H1 (cell line): ENCODE results near the gene CUTC. TPM values are rescaled to one million over a fixed set of nuclear protein-coding genes. Genes with fewer than 3 reads are reported as not detected.

ENCODE experiments used
- CTCF ChIA-PET: fragments of 300-600 bp; sonication (Branson Sonifier 250); formaldehyde crosslinking; loops from one replicate; lab custom pipeline; 2021; ENCODE audit not compliant: partially characterized antibody; lab: Charles Lee
- POLR2A ChIA-PET: fragments of 300-600 bp; sonication (Branson Sonifier 250); formaldehyde crosslinking; loops from one replicate; lab custom pipeline; 2021; ENCODE audit warnings: inconsistent platforms; ENCODE audit not compliant: partially characterized antibody; lab: Charles Lee
- DNase-seq, 2 experiments: peaks; one replicate each; pipeline versions ENCODE4 v3.0.0 to v3.0.0-alpha.2; 2010 to 2022; ENCODE audit warnings: low spot score in 2 of 2, low read depth in 1 of 2, mixed read lengths in 1 of 2
- FAIRE-seq: peaks from 2 replicates; lab custom pipeline; 2011; peaks lifted over from hg19 to GRCh38; lab: Jason Lieb, UNC
- H2AFZ ChIP-seq: 2 replicates; pipeline ENCODE4 v1.8.1; 2012; ENCODE audit warnings: low read length, inconsistent platforms
- H2AK5ac ChIP-seq: 2 replicates; pipeline ENCODE4 v1.6.1; 2013; ENCODE audit warnings: low read depth, low read length
- H2BK120ac ChIP-seq: replicated peaks from 2 replicates; pipeline ENCODE3; 2013; ENCODE audit warnings: low read depth, low read length, inconsistent platforms
- H2BK12ac ChIP-seq: 2 replicates; pipeline ENCODE4 v1.6.1; 2013; ENCODE audit warnings: low read depth, low read length
- H2BK15ac ChIP-seq: 2 replicates; pipeline ENCODE4 v1.6.1; 2013; ENCODE audit warnings: low read length
- H2BK20ac ChIP-seq: 2 replicates; pipeline ENCODE4 v1.6.1; 2013; ENCODE audit warnings: low read length
- H2BK5ac ChIP-seq: 2 replicates; pipeline ENCODE4 v1.6.1; 2013; ENCODE audit warnings: low read depth, low read length
- H3K14ac ChIP-seq: 2 replicates; pipeline ENCODE4 v1.6.1; 2013; ENCODE audit warnings: inconsistent platforms; ENCODE audit not compliant: insufficient read length
- H3K18ac ChIP-seq: 2 replicates; pipeline ENCODE4 v1.6.1; 2013; ENCODE audit warnings: low read length; ENCODE audit errors: extremely low read depth
- H3K23ac ChIP-seq: 2 replicates; pipeline ENCODE4 v1.6.1; 2013; ENCODE audit warnings: inconsistent platforms; ENCODE audit not compliant: insufficient read length
- H3K23me2 ChIP-seq: 2 replicates; pipeline ENCODE4 v1.6.1; 2013; ENCODE audit warnings: low read depth, low read length
- H3K27ac ChIP-seq: 2 replicates; pipeline ENCODE4 v1.6.1; 2011; ENCODE audit warnings: low read depth, low read length, inconsistent platforms
- H3K27me3 ChIP-seq, 4 experiments: replicated peaks in 1 of 4; 1 replicate in 1 of 4; 2 replicates in 3 of 4; pipeline versions ENCODE4 v1.6.1 to v1.8.1; 2011 to 2013; ENCODE audit warnings: low read length in 3 of 4, mild to moderate bottlenecking in 3 of 4, inconsistent platforms in 2 of 4, mixed read lengths in 2 of 4, moderate library complexity in 1 of 4; ENCODE audit not compliant: control insufficient read depth in 3 of 4, insufficient read depth in 3 of 4; ENCODE audit errors: extremely low read depth in 1 of 4
- H3K36me3 ChIP-seq, 4 experiments: 2 replicates each; pipeline versions ENCODE4 v1.6.1 to v1.8.1; 2011 to 2013; ENCODE audit warnings: mild to moderate bottlenecking in 4 of 4, low read length in 3 of 4, moderate library complexity in 2 of 4, control low read depth in 1 of 4, inconsistent platforms in 1 of 4; ENCODE audit not compliant: insufficient read depth in 4 of 4, control insufficient read depth in 2 of 4
- H3K4ac ChIP-seq: replicated peaks from 2 replicates; pipeline ENCODE3; 2013; ENCODE audit warnings: low read length, low read depth, mixed read lengths, inconsistent platforms; ENCODE audit not compliant: insufficient read length
- H3K4me1 ChIP-seq, 4 experiments: replicated peaks in 1 of 4; 1 replicate in 1 of 4; 2 replicates in 3 of 4; pipeline versions ENCODE4 v1.6.1 to v1.8.1; 2011 to 2013; ENCODE audit warnings: low read length in 3 of 4, inconsistent platforms in 2 of 4, mixed read lengths in 1 of 4; ENCODE audit not compliant: insufficient read depth in 4 of 4, control insufficient read depth in 3 of 4
- H3K4me2 ChIP-seq, 2 experiments: 2 replicates each; pipeline versions ENCODE4 v1.6.1 to v1.8.1; 2011 to 2013; ENCODE audit warnings: low read depth in 2 of 2, low read length in 2 of 2, control low read depth in 1 of 2, inconsistent platforms in 1 of 2, mild to moderate bottlenecking in 1 of 2; ENCODE audit not compliant: insufficient read depth in 1 of 2
- H3K4me3 ChIP-seq, 4 experiments: fragments of 200-600, 300-600 bp in 1 of 4; sonication (generic), shearing (Covaris generic), sonication (Bioruptor Twin) in 1 of 4; 2 replicates each; pipeline versions ENCODE4 v1.5.1 to v1.8.1; 2011 to 2016; ENCODE audit warnings: low read length in 4 of 4, low read depth in 3 of 4, control low read depth in 2 of 4, inconsistent platforms in 2 of 4, mild to moderate bottlenecking in 2 of 4, mixed read lengths in 1 of 4, moderate library complexity in 1 of 4; ENCODE audit not compliant: insufficient read depth in 2 of 4; ENCODE audit errors: extremely low read depth in 1 of 4
- H3K56ac ChIP-seq: replicated peaks from 2 replicates; pipeline ENCODE3; 2013; ENCODE audit warnings: low read depth, mild to moderate bottlenecking, mixed read lengths, low read length, inconsistent platforms; ENCODE audit not compliant: insufficient read length
- H3K79me1 ChIP-seq: 2 replicates; pipeline ENCODE4 v1.6.1; 2013; ENCODE audit warnings: low read depth, low read length, control low read depth
- H3K79me2 ChIP-seq, 2 experiments: 2 replicates each; pipeline versions ENCODE4 v1.6.1 to v1.8.1; 2012 to 2013; ENCODE audit warnings: low read length in 2 of 2, mild to moderate bottlenecking in 2 of 2, inconsistent platforms in 1 of 2; ENCODE audit not compliant: insufficient read depth in 2 of 2, control insufficient read depth in 1 of 2
- H3K9ac ChIP-seq, 4 experiments: replicated peaks in 1 of 4; 1 replicate in 1 of 4; 2 replicates in 3 of 4; pipeline versions ENCODE4 v1.6.1 to v1.8.1; 2011 to 2013; ENCODE audit warnings: low read depth in 3 of 4, low read length in 3 of 4, control low read depth in 2 of 4, mild to moderate bottlenecking in 2 of 4, moderate library complexity in 2 of 4, inconsistent platforms in 1 of 4; ENCODE audit errors: extremely low read depth in 1 of 4
- H3K9me3 ChIP-seq, 2 experiments: 2 replicates each; pipeline versions ENCODE4 v1.6.1 to v1.8.1; 2012 to 2013; ENCODE audit warnings: mild to moderate bottlenecking in 2 of 2, moderate library complexity in 2 of 2, control low read depth in 1 of 2, inconsistent platforms in 1 of 2, low read depth in 1 of 2, low read length in 1 of 2, mixed read lengths in 1 of 2; ENCODE audit not compliant: insufficient read depth in 2 of 2
- H4K20me1 ChIP-seq, 2 experiments: replicated peaks in 1 of 2; 2 replicates each; pipeline versions ENCODE3 to v1.8.1; 2011 to 2013; ENCODE audit warnings: inconsistent platforms in 2 of 2, low read length in 2 of 2, mild to moderate bottlenecking in 1 of 2; ENCODE audit not compliant: insufficient read depth in 2 of 2, control insufficient read depth in 1 of 2
- H4K5ac ChIP-seq: 2 replicates; pipeline ENCODE4 v1.6.1; 2013; ENCODE audit warnings: low read length, low read depth, mixed read lengths, inconsistent platforms; ENCODE audit not compliant: insufficient read length
- H4K8ac ChIP-seq: 2 replicates; pipeline ENCODE4 v1.8.0; 2013; ENCODE audit warnings: mild to moderate bottlenecking, moderate library complexity, low read length, inconsistent platforms; ENCODE audit not compliant: insufficient read depth; ENCODE audit errors: extremely low read depth
- H4K91ac ChIP-seq: replicated peaks from 2 replicates; pipeline ENCODE3; 2013; ENCODE audit warnings: low read length, mixed read lengths, inconsistent platforms; ENCODE audit not compliant: insufficient read length
- EZH2 ChIP-seq: fragments of 200-600 bp; sonication (generic); IDR thresholded peaks from 2 replicates; pipeline ENCODE4 v1.7.1; 2012; ENCODE audit warnings: low read depth, mild to moderate bottlenecking, moderate library complexity, low read length, inconsistent platforms; ENCODE audit not compliant: severe bottlenecking
- NANOG ChIP-seq: IDR thresholded peaks from 2 replicates; pipeline ENCODE4 v1.6.1; 2011; ENCODE audit warnings: low read length, low read depth, mild to moderate bottlenecking, inconsistent platforms; ENCODE audit not compliant: insufficient read depth, poor library complexity, severe bottlenecking
- PHF8 ChIP-seq: fragments of 200-600 bp; sonication (generic); conservative IDR thresholded peaks from 2 replicates; pipeline ENCODE4 v1.7.1; 2012; ENCODE audit warnings: low read depth, mild to moderate bottlenecking, inconsistent platforms, low read length, moderate library complexity
- POLR2AphosphoS5 ChIP-seq: IDR thresholded peaks from 2 replicates; pipeline ENCODE4 v1.6.1; 2011; ENCODE audit warnings: low read depth, low read length
- RXRA ChIP-seq: IDR thresholded peaks from 2 replicates; pipeline ENCODE4 v1.6.1; 2011; ENCODE audit warnings: low read depth, mild to moderate bottlenecking, low read length, moderate library complexity; ENCODE audit not compliant: insufficient read depth
- SP2 ChIP-seq: IDR thresholded peaks from 2 replicates; pipeline ENCODE4 v1.6.1; 2012; ENCODE audit warnings: mild to moderate bottlenecking, low read length, inconsistent platforms
- TAF7 ChIP-seq: optimal IDR thresholded peaks from 2 replicates; pipeline ENCODE3; 2011; ENCODE audit warnings: low read depth, mild to moderate bottlenecking, inconsistent platforms, low read length, moderate library complexity, borderline replicate concordance
- WGBS, 2 experiments: shearing (Covaris generic) in 1 of 2; methylation state at CpG; one replicate each; pipeline versions ENCODE4 v1.1.6 to v1.1.7; 2013 to 2015; ENCODE audit warnings: low lambda C conversion rate in 2 of 2, mixed read lengths in 2 of 2, inconsistent platforms in 1 of 2, low coverage in 1 of 2, missing lambda C conversion rate in 1 of 2; ENCODE audit not compliant: insufficient replicate concordance in 2 of 2, insufficient coverage in 1 of 2, insufficient read length in 1 of 2; ENCODE audit errors: extremely low coverage in 1 of 2, missing lambda C conversion rate in 1 of 2; 5-methylcytosine and 5-hydroxymethylcytosine counted together
- polyA plus RNA-seq, 7 experiments: library from polyadenylated mRNA; depleted of rRNA in 3 of 7; stranded (reverse) in 5 of 7; unstranded in 2 of 7; fragments of >200 nt in 5 of 7; fragments of 200-250 nt in 2 of 7; gene quantifications; 1 replicate in 5 of 7; 2 replicates in 1 of 7; 4 replicates in 1 of 7; pipeline versions ENCODE4 v1.2.1 to v1.2.3, GENCODE V29; 2011 to 2013; ENCODE audit warnings: missing spikeins in 2 of 7, mixed read lengths in 2 of 7
- total RNA-seq: library from RNA; stranded (reverse); fragmentation: NEBNext Ultra II Directional; extraction: Animal tissue kit (Norgen Biotek cat#: 25700); gene quantifications from 2 replicates; pipeline ENCODE4 v1.2.1, GENCODE V29; 2021

CUTC gene
- total and polyA plus RNA-seq, 2 of the 8 experiments (the other 6 are each of a cell fraction or from before 2014, with no cell fraction given) = 25.3 to 25.6 TPM

DNA sequence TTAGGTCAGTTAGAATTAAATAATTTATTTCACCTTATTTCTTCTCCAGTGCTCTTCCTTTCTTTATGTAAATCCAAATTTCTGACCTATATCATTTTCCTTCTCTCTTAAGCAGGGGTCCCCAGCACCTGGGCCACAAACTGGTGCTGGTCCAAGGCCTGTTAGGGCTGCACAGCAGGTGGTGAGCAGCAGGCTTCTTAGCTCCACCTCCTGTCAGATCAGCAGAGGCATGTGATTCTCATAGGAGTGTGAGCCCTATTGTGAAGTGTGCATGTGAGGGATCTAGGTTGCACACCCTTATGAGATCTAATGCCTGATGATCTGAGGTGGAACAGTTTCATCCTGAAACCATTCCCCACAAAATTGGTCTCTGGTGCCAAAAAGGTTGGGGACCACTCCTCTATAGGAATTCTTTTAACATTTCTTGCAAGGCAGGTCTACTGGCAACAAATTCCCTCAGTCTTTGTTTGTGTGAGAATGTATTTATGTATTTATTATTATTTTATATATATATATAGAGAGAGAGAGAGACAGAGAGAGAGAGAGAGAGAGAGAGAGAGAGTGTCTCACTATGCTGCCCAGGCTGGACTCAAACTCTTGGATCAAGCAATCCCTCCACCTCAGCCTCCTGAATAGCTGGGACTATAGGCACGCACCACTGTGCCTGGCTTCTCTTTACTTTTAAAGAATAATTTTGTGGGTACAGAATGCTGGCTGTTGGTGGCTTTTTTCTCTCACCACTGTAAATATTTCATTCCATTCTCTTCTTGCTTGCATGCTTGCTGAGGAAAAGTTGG, 46.1 kb downstream of the CUTC start:
- H2BK120ac ChIP-seq = no peak overlapping the region
- no peak overlapping the region for H3K9ac ChIP-seq
- no peak overlapping the region for H4K8ac ChIP-seq
- no peak overlapping the region for H3K18ac ChIP-seq
- H3K79me1 ChIP-seq = no peaks in the 10 kb centered on the region
- H4K5ac ChIP-seq = no peak overlapping the region
- H3K23me2 ChIP-seq = no peaks in the 10 kb centered on the region
- no peak overlapping the region for H3K23ac ChIP-seq
- no peak overlapping the region for H3K56ac ChIP-seq
- TF ChIP-seq NANOG (no peak), RXRA (no peak), PHF8 (no peak), TAF7 (no peak), EZH2 (no peak), SP2 (no peak), POLR2AphosphoS5 (no peak)
- no peak overlapping the region for H2AK5ac ChIP-seq
- no peak overlapping the region for H3K27ac ChIP-seq
- H3K79me2 ChIP-seq = no peaks in the 10 kb centered on the region
- ChIA-PET POLR2A (no interaction called here), CTCF (interaction anchor here (0.6 to 1.0 kb wide), 2 partner anchors 21 to 175 kb away, joined by 3 to 4 read pairs; no protein-coding TSS in a partner anchor)
- FAIRE-seq (no peak), DNase-seq (no peak)
- no peak overlapping the region for H3K4me2 ChIP-seq
- no peaks in the 10 kb centered on the region for H3K9me3 ChIP-seq
- H3K4me1 ChIP-seq = peaks cover 0 to 7% (median 1%) of the 10 kb centered on the region in 4 experiments; a peak in 1 of 7 replicates
- no peaks in the 10 kb centered on the region for H4K20me1 ChIP-seq
- no peak overlapping the region for H2BK20ac ChIP-seq
- no peaks in the 10 kb centered on the region; a peak in 1 of 7 replicates for H3K27me3 ChIP-seq
- H2BK5ac ChIP-seq = no peak overlapping the region
- H3K4ac ChIP-seq = no peak overlapping the region
- H3K36me3 ChIP-seq = no peaks in the 10 kb centered on the region
- no peak overlapping the region for H3K14ac ChIP-seq
- 90% methylated on average over 1 of the region's 1 CpG; no CpG with 5 or more reads in 1 of the 2 experiments for WGBS, 2 experiments
- H2AFZ ChIP-seq = no peak overlapping the region
- no peak overlapping the region for H2BK12ac ChIP-seq
- H4K91ac ChIP-seq = no peak overlapping the region
- no peak overlapping the region for H3K4me3 ChIP-seq
- no peak overlapping the region for H2BK15ac ChIP-seq
